ENCODE results near the gene SERPINA1.
A peak's percentile ranks its signal among the peaks of the same experiment; 100 is the strongest.

Gene SERPINA1

DNA sequence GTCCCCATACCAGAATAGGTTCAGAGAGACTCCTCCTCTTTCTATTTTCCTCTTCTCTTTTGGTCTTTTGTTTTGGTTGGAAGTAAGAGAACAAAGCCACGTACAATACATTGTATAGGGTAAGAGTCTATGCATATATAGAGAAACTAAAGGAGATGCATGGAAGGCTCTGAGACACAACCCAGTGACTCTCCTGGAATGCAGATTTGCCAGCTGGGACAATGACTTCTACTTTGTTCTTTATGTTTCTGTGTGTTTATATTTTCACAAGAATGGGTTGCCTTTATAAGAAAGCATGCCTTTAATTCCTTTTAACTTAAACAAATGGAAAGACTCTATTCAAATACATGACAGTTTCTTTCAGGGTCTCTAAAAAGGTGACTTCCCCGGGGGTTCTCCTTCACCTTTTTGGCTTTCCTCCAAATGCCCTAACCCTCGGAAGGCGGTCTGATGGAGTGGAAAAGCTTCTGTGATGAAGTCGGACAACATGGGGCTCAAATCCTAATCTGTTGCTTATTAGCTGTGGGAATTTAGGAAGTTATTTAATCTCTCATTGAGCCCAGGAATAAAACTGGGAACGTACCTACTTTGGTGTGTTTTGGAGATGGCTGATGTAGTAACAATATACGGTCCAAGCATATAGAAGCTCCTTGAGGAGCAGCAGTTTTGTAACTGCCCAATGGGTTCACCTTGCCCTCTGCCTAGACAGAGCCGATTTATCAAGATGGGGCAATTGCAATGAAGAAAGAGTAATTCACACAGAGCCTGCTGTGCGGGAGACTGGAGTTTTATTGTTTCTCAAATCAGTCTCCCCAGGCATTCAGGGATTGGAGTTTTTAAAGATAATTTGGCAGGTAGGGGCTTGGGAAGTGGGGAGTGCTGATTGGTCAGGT, 9.1 kb upstream of the SERPINA1 start:
- no peak for DNase-seq

DNA sequence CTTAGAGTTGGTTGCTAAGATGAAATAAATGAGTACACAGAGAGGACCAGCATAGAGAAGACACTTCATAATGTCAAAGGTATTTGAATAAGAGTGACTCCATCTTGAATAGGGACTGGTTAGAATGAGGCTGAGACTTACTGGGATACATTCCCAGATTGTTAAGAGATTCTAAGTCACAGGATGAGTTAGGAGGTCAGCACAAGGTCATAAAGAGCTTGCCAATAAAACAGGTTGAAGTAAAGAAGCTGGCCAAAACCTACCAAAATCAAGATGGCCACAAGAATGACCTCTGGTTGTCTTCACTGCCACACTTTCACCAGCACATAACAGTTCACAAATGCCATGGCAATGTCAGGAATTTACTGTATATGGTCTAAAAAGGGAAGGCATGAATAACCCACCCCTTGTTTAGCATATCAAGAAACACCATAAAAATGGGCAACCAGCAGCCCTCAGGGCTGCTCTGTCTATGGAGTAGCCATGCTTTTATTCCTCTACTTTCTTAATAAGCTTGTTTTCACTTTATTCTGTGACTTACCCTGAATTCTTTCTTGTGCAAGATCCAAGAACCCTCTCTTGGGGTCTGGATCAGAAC, 8.3 kb upstream of the SERPINA1 start:
- no peak for DNase-seq

DNA sequence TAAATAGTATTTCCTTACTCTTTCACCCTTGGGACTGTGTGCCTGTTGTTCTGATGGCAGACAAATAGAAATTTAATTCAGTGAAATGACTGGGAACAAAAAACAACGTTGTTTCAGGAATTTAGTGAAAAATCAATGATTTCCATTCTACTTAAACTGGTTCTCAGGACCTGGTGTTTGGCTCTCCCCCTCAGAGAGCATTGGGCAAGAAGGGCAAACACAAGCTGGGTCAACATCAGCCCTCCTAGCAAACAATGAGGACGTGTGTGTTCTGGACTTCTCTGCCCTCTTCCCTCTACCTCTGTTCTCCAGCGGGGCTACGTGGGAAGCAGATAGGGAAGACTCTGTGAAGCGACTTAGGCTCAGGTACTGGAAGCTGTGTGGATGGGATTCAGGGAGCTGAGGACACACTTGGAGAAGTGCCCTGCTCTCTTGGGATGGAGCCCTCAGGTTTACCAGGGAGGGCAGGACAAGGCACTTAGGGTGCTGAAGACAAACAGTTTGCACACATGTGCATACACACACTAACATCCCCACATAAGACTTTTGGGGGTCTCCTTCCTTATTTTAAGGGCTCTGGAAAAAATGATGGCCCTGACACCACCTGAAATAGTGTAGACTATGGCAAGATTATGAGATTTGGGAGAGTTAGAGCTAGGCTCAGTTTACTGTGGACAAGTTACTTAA, 7.6 kb upstream of the SERPINA1 start:
- no peak for DNase-seq

DNA sequence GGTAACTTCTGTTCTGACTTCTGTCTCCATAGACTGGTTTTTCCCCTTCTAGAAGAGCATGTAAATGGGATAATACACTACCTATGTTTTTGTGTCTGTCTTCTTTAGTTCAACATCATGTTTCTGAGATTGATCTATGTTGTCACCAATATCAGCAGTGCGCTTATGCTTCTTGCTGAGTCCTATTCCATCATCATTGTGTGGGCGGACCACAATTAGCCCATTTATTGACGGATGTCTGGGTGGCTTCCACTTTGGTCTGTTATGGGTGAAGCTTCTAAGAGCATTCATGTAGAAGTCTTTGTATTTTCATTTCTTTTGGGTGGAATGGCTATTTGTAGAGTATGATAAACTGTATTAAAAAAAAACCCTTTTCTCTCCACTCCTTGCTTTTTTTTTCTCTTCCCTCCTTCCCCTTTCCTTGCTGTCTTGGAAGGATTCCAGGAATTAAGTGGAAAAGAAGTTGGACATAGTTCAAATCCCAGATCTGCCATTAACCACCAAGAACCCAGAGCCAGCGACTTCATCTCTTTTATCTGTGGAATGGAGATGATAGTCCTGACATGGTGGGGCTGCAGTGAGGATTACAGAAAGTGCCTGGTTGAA, 7.0 kb upstream of the SERPINA1 start:
- DNase-seq = no peak

DNA sequence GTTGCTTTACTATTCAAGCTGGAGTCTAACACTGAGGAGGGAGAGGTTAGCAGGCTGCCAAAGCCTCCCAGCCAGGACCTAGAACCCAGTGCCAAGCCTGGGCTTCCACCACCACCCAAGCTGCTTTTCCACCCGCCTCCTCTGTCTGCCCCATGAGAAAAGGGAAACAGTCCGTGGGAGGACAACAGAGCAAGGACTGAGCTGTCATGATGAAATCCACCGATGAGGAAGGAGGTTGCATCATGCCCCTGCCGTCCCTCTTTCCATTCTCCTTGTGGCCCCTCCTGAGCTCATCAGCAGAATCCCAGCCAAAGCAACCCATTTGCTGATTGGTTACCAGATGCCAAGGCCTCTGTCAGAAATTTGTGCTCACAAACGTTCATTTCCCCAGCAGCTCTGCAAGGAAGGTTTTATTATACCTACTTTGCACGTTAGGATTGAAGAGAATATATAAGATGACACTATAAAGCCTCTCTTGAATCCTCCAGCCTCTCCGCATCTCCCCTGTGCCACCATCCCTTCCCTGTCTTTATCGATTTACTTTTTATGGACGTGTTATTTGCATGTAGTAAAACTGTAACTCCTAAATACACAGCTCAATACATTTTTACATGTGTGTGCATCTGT, 6.3 kb upstream of the SERPINA1 start:
- no peak for DNase-seq

DNA sequence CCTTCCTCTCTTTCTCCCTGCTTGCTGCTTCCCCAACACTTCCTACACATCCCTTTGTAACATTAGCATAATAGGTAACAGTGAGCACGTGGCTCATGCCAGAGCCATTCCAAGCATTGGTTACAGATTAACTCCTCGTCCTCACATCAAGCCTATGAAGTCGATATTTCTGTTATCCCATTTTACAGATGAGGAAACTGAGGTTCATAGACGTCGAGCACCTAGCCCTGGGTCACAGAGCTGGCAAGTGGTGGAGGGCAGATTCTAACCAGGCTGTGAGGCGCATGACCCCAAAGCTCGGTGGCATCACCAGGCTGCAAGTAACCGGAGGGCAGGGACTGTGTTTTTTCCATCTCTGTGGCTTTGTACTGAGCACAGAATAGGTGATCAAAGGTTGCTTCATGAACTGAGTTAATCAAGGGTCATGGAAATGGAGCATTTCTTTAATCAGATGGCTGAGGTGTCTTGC, 5.7 kb upstream of the SERPINA1 start:
- no peak for DNase-seq

DNA sequence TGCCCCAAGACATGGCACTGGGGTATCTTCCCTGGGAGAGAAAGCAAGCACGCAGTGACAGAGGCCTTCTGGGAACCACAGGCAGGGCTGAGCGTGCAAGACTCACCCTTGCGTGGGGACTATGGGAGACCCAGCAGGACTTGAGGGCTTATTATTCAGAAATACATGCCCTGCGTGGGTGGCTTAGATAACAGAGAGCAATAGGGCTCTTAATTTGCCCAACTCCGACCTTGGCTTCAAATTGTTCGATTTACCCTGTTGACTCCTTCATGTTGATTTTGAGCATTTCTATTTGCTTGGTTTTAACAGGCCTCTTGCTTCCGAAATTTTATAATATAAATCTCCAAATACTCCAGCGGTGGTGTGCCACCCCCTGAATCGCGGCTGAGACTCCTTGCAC, 5.1 kb upstream of the SERPINA1 start:
- DNase-seq = no peak

DNA sequence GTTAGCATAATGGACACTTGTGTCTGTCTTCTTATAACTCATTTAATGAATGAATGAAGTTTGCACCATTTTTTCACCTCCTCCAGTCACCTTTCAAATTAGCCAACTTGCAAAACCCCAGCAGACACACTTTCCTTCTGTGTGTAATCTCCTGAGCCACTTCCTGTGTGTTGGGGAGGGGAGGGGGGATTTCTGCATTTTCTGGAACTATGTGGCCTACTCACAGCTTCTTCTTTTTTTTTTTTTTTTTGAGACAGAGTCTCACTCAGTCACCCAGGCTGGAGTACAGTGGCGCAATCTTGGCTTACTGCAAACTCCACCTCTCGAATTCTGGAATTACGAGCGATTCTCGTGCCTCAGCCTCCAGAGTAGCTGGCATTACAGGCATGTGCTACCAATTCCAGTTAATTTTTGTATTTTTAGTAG, 4.1 kb upstream of the SERPINA1 start:
- peak; percentile 7 for DNase-seq

DNA sequence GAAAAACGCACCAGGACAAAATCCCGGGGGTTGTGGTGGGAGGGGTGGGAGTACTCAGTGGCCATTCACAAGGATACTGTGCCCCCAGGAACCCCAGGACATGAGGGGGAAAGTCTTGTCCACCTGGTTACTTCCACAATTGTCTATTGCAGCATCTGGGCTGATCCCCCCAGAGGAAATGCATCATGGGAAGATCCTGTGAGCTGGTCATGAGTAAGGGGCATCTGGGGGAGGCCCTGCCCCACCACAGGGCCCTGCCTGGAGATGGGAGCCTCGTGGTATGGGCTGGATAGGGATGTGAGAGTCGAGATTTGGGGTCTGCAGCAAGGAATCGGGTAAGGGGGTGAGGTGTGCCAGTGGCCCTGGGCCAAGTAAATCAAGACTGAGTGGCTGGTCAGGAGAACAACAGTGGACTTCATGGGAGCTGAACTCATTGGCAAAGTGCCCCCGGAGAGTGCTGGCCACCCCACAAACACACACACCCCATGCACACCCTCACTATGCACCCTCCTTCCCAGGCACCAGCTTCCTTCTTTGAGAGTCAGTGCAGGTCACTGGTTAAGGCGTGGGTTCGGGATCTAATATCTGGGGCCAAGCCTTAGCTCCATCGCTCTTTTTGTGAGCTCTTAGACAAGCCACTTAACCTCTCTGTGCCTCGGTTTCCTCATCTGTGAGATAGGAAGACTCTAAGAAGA, 3.0 kb upstream of the SERPINA1 start:
- DNase-seq = no peak

DNA sequence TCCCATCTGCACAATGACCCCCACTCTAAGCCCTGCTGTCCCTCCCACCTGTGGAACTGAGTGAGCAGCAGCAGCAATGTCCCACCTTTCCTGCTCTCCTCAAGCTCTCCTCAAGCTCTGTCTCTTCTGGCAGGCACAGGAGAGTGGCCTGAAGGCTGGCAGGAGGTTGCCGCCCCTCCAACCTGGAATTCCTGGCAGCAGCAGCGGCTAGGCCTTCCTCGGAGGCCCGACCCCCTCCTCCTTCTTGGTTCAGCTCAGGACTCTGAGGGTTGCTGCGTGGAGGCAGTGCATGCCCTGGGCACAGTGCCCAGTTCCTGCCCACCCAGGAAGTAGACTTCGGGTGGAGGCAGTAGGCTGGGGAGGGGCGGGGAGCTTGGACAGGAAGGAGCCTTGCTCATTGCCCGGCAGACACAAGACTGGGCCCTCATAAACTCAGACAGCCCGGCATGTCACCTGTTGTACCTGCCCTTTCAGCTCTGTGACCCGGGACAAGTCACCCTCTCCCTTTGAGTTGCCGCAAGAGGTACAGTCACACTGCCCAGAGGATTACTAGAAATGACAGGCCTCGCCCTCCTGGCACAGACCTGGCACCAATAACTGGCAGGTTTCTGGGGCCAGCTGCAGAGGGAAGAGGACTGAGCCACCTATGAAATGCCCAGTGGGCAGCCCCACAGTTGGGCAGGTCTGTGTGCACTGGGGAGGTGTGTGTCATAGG, 2.1 kb upstream of the SERPINA1 start:
- DNase-seq = no peak

DNA sequence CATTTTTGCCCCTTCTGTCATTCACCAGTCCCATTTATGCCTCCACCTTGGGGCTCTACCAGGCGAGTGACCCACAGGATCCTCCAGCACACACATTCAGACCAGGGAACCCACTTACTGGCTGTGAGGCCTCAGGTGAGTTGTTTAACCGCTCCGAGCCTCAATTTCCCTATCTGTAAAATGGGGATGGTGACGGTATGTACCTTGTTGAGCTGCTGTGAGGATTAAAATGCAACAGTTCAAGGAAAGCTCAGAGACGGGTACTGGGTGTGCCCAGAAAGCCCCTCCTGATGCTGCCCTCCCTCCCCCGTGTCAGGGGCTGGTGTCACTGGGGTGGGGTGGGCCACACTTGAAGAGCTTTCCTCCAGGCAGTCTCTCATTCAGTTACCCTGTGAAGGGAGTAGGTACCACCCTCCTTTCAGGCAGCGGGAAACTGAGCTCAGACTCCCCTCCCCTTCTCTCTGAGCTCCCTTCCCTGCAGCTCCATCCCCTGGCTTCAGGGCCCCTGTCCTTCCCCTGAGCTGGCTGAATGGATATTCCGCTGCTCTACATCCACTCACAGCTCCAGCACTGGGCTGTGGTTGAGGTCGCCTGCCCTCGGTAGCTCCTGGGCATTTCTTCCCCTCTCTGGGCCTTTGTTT, 1.4 kb upstream of the SERPINA1 start:
- no peak for DNase-seq

DNA sequence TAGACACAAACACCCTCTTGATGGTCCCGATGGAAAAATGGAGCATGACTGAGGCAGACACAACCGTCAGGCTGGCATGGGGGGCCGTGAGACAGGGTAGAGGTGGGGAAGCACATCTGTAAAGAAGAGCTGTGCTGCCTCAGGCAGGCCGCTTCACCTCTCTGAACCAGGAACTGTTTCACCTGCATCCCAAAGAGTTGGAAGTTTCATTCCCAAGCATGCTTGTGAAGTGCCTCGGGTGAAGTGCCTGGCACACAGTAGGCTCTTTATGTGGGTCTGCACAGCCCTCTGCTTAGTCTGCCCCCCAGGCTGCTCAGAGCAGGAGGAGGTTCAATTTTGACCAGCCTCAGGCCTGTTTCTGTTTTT, 685 bp upstream of the SERPINA1 start:
- DNase-seq = no peak

DNA sequence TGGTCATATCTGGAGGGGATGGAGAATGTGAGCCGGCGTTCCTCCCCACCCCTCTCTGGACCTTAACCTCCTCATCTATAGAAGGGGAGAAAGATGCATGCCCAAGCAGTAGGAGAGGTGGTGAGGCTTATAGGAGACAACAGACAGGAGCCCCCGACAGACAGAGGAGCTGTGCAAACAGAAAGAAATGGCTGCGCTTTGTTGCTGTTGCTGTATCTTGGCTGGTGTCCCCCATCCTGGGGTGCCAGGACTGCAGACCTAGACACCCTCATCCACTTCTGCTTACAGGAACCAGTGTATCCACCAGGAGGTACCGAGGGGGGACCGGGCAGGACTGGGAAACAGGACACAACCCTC, 397 bp downstream of the SERPINA1 start:
- no peak for DNase-seq

DNA sequence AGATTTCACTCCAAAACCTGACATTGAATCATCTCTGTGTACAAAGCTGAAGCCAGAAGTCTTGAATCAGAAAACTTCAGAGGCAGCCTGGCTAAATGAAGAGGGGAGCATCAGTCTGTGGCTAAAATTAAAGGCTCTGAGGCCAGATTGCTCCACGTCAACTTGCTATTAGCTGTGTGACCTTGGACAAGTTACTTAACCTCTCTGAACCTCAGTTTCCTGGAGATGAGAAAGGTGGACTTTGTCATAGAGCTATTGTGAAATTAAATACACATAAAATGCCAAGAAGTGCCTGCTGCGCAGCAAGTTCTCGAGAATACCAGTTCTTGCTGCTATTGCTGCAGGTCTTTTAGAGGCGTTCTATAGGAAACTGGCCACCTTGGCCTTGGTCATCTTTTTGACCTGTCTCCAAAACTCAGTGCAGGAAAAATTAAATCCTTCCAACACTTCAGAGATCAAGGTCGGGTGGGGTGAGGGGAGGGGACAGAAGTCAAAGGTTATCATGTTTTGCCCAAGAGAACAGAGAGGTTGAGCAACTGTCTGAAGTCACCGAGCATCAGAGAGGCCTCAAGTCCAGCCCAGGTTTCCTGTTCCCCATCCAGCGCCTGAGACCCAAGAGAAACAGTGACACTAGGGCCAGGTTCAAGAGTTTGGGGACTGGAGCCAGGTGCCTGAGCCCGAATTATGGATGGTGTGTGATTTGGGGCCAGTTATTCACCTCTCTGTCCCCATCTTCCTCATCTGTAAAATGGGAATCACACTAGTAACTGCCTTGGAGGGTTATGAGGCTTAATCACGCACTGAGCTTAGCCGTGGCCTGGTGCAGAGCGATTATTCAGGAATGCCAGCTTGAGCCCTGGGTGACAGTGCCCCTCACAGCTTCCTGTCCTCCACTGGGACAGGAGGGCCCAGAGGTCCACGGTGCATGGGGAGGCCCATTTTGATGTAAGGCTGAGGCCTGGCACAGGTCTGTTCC, 1.1 kb downstream of the SERPINA1 start:
- no peak for DNase-seq

DNA sequence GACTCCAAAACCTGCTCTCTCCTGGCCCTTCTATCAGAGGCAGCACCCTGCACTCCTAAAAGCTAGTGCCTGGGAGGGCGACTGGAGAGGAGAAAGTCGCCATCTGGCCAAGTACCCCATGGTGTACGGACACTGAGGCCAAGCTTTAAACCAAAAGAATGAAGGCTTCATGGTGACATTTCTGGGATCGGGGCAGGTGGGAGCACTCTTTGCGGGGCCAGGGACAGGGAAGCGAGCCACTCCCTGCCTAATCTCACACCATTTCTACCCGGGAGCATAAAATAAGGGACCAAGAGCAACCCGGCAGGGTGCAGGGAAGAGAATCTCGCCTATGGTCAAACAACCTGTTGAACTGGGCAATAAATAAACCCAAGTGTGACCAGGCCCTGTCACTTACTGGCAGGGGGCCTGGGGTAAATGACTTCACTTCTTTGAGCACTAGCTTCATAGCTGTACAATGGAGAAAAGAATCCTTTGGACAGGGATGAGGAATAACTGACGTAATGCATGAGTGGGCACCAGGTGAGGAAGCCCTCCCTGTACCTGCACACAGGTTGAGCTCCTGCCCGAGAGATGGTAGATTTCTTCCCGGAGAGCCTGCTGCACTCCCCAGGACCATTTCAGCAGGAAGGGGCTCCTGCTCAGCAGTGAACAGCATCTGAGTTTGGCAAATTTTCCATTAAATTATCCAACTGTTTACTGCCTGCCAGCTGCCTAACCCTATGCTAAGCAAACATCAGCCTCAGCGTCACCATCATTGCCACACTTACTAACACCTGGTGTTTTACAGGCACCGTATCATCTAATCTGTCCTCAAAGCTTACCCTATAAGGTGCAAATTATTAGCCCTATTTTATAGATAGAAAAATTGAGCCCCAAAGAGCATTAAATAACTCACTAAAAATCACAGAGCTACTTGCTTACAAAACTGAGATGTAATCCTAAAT, 2.0 kb downstream of the SERPINA1 start:
- no peak for DNase-seq

DNA sequence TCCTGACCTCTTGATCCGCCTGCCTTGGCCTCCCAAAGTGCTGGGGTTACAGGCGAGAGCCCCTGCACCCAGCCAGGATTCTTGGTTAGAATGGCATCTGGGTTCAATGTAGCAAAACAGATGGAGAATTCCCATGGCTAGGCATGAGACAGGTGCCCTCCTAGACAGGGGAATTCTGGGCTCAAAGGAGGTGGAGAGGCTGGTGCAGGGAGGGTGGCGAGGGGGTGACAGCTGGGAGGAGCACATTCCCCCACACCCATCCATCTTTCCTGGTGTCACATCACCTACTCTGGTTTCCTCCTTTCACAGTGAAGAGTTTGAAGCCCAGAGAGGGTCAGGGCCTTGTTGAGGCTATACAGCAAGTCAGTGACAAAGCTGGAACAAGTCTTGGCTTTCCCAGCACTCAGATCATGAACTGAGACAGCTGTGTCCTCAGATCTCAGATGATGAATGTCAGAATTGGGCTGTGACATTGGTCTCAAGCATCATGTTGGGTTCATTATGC, 2.8 kb downstream of the SERPINA1 start:
- DNase-seq = no peak

DNA sequence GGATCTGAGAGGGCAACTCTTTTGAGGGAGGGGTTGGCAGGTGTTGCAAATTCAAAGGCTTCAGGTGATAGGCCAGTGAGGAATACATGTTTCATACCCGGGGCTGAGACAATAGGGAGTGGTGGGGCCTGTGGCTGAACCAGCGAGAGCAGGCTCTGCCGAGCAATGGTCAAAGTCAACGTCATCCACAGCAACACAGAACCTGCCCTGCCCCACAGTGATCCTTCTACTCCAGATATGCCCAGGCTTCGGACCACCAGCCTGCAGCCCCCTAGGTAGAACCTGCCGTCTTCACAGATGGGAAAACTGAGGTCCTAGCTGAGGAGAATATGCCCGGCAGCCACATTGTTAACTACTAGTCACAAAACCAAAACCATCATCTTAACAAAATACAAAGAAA, 4.1 kb downstream of the SERPINA1 start:
- no peak for DNase-seq

DNA sequence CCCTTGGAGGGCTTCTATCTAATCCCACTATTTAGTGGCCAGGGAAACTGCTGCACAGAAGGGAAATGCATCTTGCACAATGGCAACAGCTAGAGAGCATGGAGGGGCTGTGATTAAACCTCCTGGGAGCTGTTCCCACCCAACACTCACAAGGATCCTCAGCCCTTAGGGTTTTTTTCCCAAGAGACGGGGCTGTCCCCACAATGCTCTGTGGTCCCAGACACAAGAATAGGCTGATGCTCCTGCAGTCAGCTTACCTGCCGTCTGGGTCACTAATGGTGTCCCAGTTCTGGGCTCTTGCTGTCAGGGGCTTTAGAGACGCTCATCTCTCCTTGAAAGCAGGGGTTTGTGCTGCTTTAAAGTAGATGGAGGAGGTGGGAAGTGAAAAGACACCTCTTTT, 4.6 kb downstream of the SERPINA1 start:
- no peak for DNase-seq
